Measurements from ENCODE around the gene LNPK.
"Not testable (repeated sequence)": the region's sequence is repeated elsewhere in the genome, so short reads cannot be mapped to it uniquely, and the experiment has no call there.

DNA sequence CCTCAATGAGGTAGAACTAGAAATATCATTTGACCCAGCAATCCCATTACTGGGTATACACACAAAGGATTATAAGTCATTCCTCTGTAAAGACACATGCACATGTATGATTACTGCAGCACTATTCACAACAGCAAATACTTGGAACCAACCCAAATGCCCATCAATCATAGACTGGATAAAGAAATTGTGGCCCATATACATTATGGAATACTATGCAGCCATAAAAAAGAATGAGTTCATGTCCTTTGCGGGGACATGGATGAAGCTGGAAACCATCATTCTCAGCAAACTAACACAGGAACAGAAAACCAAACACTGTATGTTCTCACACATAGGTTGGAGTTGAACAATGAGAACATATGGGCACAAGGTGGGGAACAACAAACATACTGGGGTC is 106.1 kb downstream of the LNPK start:
- not testable (repeated sequence) for TF ChIP-seq CTCF (IDR thresholded peaks at IDR 0.05; ENCODE audit: low read length); EZH2 (optimal IDR thresholded peaks at IDR 0.05; ENCODE audit: low read depth, low read length); EZH2phosphoT487 (IDR thresholded peaks at IDR 0.05; ENCODE audit: low read length)
